GM12872 (cell line): ENCODE data around the gene CABLES1.

ENCODE experiments used
- TF ChIP-seq, protein P1 (sequence below): IDR thresholded peaks from 3 replicates; pipeline ENCODE4 v1.5.1; 2011; ENCODE audit warnings: low read depth, mild to moderate bottlenecking, low read length, moderate library complexity; ENCODE audit not compliant: insufficient read depth

The CABLES1 gene

DNA sequence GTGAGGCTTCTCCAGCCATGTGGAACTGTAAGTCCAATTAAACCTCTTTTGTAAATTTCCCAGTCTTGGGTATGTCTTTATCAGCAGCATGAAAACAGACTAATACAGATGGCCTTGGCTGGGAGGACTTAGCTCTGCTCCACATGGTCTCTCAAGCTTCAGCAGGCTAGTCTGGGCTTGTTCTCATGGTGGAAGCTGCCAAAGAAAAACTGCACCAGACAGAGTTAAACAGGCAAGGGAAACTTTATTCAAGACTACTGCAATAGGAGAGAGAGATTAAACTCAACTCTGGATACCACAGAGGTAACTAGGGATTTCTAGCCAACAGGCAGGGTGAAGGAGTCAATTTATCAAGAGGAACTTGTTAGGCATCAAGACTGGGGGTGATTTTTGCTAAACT is 142.1 kb downstream of the CABLES1 start:
- TF ChIP-seq, protein P1, sequence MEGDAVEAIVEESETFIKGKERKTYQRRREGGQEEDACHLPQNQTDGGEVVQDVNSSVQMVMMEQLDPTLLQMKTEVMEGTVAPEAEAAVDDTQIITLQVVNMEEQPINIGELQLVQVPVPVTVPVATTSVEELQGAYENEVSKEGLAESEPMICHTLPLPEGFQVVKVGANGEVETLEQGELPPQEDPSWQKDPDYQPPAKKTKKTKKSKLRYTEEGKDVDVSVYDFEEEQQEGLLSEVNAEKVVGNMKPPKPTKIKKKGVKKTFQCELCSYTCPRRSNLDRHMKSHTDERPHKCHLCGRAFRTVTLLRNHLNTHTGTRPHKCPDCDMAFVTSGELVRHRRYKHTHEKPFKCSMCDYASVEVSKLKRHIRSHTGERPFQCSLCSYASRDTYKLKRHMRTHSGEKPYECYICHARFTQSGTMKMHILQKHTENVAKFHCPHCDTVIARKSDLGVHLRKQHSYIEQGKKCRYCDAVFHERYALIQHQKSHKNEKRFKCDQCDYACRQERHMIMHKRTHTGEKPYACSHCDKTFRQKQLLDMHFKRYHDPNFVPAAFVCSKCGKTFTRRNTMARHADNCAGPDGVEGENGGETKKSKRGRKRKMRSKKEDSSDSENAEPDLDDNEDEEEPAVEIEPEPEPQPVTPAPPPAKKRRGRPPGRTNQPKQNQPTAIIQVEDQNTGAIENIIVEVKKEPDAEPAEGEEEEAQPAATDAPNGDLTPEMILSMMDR, result no peak

DNA sequence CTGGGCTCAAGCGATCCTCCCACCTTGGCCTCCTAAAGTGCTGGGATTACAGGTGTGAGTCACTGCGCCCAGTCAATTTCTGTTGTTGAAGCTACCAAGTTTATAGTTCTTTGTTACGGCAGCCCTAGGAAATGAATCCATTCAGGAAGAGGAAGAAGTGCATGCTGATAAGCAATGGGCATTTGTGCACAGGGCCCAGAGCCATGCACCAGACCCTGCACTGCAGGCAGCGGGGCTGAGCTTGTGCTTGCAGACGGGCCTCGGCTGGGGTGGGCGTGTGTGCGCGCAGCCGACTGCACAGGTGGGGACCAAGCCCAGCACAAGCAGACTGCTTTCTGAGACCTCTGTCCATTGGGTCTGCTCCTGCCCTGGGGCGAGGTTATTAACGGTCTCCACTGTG is 144.6 kb downstream of the CABLES1 start:
- TF ChIP-seq, protein P1, result no peak

DNA sequence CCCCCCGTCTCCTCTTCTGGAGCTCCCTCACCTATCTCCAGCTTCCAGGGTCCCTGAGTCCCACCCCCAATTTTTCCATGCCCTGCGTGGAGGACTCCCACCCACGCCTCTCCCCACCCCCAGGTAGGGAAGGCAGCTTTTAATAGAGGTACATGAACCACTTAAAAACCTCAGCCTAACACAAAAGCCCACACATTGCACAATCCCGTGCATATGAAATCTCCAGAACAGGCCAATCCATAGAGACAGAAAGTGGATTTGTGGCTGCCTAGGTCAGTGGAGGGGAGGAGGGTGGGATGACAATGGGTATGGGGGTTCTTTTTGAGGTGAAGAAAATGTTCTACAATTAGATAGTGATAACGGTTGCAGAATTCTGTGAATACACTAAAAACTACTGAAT is 145.6 kb downstream of the CABLES1 start:
- TF ChIP-seq, protein P1, result no peak

DNA sequence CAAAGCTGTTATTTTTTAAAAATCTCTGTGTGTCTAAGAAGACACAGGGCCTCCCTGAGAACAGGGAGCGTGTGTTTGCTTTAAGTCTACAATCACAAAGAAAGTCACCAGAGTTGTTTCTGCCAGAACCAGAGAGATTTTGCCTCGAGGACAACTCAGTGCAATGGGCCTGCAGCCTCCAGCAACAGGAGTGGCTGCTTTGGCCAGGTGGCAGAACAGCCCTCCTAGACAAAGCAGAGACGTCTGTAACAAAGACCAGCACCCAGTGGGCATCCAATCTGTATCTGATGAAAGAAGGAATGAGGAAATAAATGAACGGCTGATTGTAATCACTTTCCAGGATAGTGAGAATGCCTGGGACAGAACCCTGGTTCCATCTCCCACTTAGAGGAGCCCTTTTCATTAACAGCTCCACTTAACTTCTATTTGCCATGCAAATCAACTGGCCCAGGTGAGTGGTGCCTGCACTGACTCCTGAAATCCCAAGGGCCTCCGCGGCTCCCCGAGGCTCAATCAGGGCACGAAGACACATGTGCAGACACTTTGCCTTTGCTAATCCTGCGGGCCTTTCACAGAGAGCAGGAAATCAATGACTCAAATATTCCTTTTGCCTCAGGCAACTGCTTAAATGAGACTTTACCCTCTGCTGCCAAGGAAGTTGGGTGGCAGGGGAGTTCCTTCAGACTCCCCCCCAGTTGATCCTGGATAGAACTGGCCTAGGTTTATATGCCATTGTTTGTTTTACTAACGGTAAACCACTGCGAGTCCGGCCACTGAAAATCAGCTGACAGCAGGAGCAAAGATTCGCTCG is 146.5 kb downstream of the CABLES1 start:
- TF ChIP-seq, protein P1, result no peak

DNA sequence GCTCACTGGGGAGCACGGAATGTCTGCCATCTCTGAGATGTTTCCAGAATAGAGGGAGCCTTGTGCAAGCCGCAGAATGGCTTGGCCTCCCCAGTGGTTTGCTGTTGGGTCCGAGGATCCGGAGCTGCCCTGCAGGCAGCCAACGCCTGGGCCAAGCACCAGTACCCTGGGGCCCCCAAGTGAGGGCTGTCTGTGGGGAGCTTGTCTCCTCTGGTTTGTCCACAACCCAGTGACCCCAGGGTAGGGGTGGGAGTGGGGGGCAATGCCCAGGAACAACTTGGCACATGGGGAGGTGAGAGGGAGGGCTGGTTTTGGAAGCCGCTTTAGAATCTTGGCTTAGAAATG is 147.1 kb downstream of the CABLES1 start:
- TF ChIP-seq, protein P1, result no peak

DNA sequence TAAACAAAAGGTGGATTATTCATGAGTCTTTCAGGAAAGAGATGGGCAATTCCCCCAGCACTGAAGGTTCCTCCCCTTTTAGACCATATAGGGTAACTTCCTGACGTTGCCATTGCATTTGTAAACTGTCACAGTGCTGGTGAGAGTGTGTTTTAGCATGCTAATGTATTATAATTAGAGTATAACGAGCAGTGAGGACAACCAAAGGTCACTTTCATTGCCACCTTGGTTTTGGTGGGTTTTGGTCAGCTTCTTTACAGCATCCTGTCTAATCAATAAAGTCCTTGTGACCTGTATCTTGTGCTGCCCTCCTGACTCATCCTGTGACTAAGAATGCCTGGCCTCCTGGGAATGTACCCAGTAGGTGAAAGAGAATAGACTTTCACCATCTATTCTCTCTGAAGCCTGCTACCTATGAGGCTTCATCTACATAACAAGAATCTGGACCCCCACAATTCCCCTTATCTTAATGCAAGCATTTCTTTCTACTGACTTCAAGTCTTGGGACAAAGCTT is 148.7 kb downstream of the CABLES1 start:
- TF ChIP-seq, protein P1, result no peak

DNA sequence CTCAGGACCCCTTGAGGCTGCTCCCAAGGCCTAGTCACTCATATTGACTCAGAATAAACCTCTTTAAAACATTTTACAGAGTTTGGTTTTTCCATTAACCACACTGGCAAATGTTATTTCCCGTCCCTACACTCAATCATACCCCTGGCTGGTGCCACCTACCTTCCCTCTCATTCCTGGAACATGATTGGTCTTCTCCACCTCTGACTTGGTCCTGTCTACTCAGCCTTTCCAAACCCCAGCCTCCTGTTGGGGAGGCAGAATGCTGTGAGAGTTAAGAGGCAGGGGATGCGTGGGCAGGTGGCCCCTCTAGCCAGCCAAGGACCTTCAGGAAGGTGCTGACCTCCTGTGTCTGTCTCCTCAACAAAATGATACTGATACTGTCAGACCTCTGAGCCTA is 149.3 kb downstream of the CABLES1 start:
- TF ChIP-seq, protein P1, result no peak
